Hematopoietic multipotent progenitor cell treated with erythropoietin and hydrocortisone succinate and interleukin-3 and kit ligand, for 4 days (in vitro differentiated cells): ENCODE data around the gene ATXN7L1.
"Not testable (repeated sequence)": the region's sequence is repeated elsewhere in the genome, so short reads cannot be mapped to it uniquely, and the experiment has no call there.

Source experiments
- DNase-seq: peaks from one replicate; pipeline ENCODE4 v3.0.0-alpha.2; 2015

The ATXN7L1 gene

DNA sequence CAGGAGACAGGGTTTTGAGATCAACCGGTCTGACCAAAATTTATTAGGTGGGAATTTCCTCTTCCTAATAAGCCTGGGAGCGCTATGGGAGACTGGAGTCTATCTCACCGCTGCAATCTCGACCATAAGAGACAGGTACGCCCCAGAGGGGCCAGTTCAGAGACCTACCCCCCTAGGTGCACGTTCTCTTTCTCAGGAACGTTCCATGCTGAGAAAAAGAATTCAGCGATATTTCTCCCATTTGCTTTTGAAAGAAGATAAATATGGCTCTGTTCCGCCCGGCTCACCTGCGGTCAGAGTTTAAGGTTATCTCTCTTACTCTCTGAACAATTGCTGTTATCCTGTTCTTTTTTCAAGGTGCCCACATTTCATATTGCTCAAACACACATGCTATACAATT lies 179.2 kb downstream of the ATXN7L1 start:
- DNase-seq = not testable (repeated sequence)

DNA sequence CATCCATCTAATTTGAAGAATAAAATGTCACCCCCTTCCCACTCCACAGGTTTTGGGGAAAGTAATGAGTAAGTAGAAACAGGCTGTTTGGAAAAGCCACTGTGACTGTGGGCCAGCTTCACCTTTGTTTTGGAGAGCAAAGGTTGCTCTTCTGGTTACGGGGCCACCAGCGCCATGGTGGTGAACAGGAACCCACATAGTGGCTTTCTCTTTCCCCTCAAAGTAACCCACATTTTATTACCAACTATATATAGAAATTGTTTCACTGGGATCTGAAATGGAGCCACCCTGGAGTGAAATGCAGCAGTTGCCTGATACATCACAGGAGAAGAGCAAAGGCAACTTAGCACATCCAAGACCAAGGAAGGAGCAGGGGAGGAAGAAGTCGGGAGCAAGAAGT lies 182.8 kb downstream of the ATXN7L1 start:
- no peak for DNase-seq

DNA sequence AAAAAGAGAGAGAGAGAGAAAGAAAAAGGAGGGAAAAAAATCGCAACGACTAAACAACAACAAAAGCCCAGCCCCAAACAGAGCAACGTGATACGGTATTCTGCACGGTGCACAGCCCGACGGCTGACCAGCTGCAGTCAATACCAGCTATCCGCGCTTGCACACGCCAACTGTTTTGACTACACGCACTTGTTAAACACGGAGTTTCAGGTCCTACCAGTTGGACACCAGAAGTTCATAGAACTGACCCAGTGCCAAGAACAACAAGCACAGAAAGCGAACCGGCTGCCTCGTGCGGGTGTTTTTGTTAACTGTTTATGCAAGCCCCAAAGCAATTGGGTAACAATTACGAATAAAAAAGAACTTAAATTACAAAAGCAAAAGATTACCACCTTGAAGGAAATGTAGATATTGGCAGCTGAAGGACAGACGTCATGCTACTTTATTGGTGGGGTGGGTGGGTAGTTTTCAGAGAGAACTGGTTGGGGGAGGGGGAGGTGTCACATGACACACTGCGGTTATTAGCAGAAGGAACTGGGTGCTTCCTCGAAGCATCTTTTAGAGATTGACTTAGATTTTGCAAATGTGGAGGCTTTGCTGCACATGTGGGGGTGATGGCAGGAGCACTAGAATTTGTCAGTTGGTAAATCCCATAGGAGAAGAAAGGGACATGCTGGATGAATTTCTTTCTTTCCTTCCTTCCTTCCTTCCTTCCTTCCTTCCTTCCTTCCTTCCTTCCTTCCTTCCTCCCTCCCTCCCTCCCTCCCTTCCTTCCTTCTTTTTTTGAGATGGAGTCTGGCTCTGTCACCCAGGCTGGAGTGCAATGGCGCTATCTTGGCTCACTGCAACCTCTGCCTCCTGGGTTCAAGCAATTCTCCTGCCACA lies 184.5 kb downstream of the ATXN7L1 start:
- peak; percentile 83 for DNase-seq

DNA sequence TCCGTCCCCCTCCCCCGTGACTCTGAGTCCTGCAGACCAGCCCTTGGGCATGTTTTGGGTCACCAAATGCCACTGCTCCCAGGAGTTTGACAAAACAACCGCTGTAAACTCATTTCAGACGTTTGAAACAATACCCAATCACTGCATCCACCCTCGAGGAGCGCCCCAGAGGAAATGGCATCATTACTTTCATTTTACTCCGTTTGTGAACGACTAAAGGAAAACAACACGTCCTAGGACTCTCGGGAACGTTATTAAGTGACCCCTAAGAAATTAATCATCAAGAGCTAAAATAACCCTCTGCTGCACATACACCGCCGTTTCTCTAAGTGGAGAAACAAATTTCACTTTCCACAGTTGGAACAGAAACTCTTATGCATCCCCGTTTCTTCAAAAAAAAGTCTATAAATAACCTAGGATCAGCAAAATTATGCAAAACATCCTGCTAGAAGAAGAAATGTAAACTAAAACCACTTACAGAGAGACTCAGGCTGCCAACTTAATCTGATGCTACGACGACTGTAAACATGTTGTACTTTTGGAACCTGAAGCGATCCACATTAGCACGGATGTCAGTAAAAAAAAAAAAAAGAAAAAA lies 185.2 kb downstream of the ATXN7L1 start:
- DNase-seq = peak; percentile 21

DNA sequence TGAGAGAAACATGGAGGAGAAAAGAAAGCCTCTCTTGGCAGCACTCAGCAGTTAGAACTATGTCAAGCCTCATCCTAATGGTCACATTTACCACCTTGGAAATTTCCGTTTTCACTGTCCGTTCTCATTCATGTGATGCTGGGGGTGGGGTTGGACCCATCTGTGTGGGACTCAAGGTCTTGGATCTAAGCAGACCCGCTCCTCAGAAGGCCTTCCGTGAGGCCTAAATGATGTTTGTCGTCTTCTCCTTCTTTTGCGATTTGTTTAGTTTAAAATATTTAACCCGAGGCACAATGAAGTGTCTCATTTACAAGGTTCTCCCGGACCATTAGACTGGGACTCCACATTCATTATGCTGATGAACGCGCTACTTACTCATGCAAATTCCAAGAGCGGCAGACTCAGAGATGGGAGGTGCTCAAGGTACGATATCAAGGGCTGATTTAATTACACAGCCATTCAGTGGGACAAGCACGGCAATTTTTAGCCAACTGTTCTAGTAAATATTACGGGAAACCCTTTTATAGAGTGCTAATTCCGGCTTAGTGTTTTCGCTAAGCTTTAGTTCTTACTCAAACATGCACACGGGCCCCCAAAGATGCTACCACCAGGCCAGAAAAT lies 186.0 kb downstream of the ATXN7L1 start:
- no peak for DNase-seq

DNA sequence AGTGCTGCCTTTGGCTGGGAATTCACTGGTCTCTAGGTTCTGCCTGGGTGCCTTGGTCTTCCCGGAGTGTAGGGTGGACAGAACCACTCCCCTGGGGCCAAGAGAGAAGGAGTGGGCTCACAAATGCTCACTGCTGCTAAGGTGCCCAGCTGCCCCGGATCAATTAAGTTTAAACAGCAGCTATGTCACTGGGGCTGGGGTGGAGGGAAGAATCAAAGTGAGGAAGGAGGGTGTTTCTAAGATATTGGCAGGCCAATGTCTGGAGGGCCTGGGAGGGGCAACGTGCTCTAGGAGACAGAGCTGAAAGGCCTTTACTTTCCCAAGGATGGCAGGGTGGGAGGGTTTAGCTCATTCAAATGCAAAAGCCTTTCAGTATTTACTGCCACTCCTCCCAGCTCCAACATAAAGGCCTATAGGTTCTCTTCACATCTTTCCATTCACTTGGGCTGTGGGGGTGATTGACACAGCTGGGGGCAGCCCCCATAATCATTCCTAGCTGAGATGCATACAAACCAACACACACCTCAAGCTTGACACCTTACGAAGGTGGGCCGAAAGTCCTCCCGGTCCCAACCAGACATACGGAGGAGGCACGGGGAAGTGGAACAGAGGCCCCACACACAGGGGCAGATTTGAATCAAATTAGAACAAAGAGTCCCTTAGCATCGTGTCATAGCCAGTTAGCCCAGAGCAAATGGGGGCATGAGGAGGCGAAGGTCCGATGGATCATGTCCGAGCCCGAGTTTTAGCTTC lies 187.2 kb downstream of the ATXN7L1 start:
- DNase-seq = no peak

DNA sequence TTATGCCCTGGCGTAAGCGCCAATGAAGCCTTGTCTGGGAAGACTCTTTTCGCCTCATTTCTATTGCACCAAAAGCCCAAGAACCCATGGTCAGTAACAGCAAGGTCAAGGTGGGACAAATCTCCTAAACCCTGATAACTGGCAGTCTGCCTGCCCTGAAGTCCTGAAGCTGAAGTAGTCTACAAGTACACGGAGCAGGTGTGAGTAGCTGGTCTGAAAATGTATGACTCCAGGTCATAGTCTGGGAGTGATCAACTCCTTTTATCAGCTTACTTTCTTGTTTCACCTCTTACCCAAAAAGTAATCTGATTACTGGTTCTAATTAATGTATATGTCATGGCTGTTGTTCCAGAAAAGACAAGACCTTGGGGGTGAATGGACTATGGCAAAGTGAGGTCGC lies 187.8 kb downstream of the ATXN7L1 start:
- DNase-seq = no peak

DNA sequence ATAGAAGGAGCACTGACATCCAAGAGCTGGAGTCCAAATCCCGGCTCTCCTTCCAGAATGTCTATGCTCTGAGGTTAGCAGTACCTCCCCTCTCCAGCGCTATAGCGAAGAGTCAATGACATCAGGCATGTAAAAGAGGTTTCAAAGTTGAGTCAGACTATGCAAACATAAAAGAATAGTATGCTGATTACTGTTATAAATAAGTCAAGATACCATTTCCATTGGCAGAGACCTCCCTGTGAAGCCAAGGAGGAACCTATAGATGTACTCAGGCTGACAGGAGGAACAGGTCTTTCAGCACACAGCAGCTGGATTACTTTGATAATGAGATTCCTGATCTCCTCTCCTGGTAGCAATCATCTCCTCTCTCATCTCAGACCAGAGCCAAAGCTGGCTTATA lies 191.2 kb downstream of the ATXN7L1 start:
- DNase-seq = peak; percentile 3

DNA sequence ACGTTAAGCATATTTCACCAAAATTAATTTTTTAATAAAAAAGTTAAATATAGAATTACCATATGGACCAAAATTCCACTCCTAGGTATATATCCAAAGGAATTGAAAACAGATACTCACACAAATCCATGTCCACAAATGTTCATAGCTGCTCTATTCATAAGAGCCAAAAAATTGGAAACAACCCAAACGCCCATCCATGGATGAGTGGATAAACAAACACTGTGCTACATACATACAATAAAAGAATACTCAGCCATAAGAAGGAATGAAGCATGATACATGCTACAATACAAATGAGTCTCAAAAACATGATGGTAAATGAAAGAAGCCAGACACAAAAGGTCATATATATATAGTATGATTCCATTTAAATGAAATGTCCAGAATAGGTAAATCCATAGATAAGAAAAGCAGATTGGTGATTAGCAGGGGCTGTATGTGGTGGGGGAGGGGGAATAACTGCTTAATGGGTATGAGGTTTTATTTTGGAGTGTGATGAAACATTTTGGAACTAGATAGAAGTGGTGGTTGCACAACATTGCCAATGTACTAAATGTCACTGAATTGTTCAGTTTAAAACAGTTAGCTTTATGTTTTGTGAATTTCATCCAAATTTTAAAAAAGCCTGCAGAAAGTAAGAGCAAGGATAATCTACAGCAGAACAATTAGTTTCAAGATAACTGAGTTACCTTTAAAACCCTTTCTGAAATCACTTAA lies 193.9 kb downstream of the ATXN7L1 start:
- DNase-seq = peak; percentile 70

DNA sequence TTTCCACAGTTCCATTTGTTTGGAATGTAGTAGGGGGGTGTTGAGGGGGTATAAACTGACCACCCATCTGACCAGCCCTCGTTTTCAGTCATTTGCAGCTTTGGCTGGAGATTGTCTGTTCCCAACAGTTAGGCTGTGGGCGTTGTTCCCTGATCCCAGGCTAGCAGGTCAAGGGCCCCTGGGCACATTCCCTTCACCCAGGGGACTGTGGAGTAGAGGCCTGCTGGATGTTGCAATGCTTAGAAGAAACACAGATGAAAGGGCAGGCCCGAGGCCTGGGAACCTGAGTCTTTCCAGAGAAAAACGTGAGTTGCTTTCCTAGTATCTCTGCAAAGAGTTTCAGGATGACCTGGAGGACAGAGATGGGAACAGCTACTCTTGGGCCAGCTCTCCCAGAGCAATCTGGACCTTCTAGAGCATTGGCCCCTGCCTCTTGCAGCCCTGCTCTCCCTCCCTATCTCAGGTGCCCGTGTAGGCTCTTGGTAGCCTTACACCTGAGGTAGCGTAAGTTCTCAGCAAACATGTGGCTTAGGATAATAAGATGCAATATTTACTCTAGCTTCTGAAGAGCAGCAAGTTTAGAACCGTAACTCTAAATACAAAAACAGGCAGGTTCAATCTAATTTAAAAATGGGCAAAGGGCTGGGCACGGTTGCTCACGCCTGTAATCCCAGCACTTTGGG lies 195.8 kb downstream of the ATXN7L1 start:
- DNase-seq = no peak

DNA sequence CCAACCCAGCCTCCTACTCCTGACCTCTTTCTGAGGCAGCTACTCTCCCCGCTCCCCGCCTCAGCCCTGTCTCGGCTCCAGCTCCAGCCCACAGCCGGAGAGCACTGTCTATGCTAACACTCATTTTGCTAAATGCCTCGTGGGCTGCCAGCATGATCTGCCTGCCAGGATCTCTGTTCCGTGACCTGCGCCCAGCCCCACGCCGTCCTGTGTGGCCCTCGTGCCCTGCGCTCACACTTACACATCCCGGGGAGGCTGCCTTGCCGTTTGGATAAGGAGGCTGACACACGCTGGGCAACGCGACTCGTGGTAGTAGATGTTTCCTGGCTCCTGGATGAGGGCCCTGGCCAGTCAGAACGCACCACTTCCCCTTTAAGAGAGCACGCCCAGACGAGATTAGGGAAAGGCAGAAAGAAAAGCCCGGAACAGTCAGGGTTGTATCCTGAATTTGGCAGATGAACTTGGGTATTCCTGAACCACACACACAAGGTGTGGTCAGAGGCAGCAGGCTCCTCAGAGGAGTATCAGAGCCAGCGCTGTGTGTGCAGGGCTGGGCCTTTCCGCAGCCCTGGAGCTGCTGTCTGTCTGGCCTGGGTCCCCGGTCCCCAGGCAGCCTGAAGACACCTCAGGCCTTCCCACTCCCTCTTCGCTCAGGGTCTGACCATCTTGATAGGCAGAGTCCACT lies 197.4 kb downstream of the ATXN7L1 start:
- DNase-seq = peak; percentile 93

DNA sequence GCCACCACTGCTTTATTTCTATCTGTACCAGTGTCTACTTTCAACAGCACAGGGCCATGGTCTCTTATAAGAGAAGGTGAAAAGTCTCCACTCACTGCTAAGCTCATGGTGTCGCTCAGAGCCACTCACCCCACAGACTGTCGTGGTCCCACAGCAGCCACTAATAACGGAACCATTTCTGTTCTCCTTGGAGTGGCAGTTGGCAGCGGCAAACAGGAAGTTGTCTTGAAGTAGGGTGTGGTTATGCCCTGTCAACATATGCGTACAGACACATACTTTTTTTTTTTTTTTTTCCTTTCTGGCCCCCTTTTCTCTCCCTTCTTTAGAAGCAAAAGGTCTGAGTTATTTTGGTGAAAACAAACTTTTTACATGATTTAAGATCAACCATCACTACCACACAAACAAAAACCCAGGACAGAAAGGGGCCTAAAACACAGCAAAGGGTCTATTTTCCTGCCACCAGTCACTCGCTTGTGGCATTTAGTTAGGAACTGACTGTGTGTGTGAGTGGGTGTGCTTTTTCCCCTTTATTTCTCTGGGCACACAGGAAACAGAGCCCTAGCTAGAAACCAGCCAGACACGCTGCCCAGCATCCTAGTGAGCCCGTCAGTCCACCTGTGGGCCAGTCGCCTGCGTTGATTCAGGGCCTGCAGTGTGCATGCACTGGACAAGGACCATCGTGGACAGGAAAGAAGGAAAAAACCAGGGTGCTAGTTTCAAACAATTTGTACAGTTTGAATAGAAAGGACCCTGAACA lies 198.4 kb downstream of the ATXN7L1 start:
- DNase-seq = peak; percentile 94

DNA sequence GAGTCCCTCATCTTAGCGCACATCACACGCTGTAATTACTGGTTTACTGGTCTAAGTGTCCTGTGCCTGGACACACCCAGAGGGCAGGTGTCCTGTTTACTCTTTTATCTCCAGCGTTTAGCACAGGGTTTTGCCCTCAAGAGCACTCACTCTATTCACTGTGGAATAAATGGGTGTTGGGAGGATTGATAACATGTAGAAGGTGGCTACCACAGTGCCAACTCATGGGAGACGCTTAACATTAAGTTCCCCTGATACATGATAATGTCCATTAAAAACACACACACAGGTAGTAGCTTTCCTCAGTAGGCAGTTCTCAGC lies 199.0 kb downstream of the ATXN7L1 start:
- peak; percentile 44 for DNase-seq

DNA sequence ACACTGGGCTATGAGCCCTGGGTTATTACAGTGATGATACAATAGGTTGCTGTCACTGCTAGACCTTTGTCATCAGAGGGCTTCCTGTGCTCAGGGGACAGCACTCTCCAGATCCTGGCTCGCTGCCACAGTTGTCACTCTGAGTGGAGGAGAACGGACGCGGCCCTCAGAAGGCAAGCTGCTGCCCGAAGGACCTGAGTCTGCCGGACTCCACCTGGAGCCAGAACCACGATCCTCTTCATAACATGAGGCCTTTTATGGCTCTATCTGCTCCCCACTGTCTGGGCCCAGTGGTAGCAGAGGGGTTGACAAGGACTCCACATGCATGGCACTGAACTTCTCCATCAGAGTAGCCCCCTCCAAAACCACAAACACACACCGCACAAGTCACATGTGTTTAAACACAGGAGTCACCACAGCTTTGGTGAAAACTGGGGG lies 200.4 kb downstream of the ATXN7L1 start:
- peak; percentile 89 for DNase-seq

DNA sequence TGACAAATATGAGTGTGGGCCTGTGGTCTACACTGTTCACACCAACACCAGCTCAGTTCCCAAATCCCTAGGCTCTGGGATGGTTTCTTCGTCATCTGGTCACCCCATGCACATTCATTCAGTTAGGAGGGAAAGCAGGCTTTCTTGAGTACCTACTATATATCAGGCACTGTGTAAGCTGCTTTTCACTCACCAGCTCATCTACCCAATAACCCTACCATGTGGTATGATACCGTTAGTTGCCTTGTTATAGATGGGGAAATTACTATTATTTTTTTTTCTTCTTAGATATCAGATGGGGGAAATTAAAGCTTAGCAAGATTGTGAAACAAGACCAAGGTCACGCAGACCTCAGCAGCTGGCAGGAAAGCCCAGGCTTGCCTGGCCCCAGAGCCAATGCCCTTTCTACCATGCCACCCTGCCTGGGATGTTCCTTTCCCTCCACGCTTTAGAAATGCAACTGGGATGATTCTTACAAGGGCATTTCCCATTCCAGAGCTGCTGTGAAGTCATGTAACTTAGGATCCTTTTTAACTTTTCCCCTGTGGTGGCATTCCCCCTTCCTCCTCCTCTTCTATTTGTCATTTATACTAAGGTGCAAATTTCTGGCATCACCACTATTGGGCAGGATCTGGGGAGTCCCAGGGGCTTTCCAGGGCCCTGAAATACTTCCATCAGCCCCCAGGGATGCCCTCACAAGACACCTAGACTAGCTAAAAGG lies 202.0 kb downstream of the ATXN7L1 start:
- peak; percentile 59 for DNase-seq

DNA sequence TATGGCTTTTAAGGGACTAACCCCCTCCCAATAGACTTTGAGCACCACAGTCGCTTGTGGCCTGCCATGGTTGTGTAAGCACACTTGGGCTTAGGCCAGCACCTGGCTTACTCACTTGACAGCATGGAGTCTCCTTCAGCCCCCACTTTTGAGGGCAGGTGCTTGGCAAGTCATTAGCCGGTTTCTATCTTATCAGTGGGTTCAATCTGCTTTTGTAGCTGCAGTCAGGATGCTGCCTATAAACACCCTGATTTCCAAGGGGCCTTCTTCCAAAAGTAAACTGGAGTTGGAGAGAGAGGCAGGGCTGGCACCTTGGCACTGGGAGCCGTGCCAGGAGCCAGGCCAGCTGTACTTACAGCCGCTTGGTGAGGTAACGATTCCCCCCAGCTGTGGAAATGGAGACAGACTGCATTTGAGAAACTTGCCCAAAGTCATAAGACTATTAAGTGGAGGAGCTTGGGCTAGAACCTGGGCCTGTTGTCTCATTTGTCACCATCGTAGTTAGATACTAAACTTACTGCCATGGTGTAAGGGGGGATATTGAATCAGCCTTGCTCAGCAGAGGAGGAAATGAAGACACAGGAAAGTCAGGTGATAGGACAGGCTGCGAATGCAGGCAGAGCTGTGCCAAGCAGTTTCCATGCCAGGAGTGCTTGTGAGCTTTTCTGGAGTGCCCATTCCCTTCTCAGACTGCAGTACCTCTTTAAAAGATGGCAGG lies 202.9 kb downstream of the ATXN7L1 start:
- DNase-seq = peak; percentile 49

DNA sequence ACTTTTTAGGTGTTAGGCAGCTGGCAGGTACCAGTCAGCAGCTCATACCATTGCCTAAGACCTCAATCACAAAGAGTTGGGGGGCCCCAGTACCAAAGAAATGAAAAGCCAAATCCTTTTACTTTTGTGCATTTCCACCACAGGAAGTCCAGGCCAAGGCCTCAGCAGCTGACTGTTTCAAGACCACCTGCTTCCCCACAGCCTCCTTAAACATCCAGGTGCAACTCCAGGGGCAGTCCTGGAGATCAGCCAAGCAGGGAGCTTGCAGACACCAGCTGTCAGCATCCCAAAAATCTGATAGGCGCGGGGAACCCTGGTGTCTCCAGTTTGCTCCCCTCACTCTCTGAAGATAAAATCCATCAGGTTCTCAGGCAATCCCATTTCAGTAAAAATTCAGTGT lies 203.6 kb downstream of the ATXN7L1 start:
- DNase-seq = no peak

DNA sequence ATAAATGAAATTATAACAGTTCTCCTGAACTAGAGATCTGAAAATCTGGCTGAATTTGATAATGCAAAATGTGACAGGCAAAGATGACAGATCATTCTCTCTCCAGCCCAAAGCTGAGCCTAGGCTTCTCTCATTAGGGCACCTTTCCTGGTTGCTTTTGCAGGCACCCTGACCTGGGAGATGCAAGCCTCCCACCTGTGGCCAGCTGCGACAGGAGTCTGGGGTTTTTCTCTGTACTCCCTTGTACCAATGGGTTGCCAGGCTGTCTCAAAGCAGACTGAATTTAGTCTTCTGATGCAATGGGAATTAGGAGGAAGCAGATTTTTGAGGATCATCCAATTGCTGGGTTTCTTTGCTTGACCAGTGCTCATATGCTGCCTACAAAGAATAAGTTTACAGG lies 210.1 kb downstream of the ATXN7L1 start:
- no peak for DNase-seq

DNA sequence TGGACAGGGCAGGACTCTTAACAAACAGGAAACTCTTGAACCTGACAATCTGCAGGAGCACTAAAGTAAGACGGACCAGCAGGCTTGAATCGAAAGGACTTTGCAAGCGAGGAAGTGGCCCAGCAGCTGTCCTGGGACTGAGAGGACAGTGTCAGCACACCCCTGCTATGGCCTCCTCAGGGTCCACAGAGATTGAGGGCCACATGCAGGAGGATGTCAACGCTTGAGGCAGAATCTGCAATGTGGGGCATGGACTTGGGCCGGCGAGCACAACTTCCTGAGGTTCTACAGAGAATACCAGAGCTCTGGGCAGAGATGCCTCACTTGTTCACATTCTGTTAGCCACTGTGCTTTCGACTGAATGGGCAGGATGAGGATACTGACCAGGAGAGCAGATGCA lies 210.7 kb downstream of the ATXN7L1 start:
- no peak for DNase-seq
